Panc1 (cell line): Measurements from ENCODE around the gene PARS2. TPM values are rescaled to one million over a fixed set of nuclear protein-coding genes. Genes with fewer than 3 reads are reported as not detected.

Source experiments
- ATAC-seq: fragments of 200-7000 bp; cut with Tn5 transposase; 2 replicates; pipeline ENCODE4 v1.9.1; 2020; ENCODE audit warnings: mild to moderate bottlenecking, moderate library complexity
- BruUV-seq: library from RNA; stranded (reverse); fragments of 400-500 nt; replicated peaks from 2 replicates; lab custom pipeline; 2021; lab: Mats Ljungman, UMichigan
- CTCF ChIA-PET: fragments of 300-600 bp; sonication (Branson Sonifier 250); formaldehyde crosslinking; loops from one replicate; lab custom pipeline; 2022; ENCODE audit warnings: antibody characterized with exemption; lab: Charles Lee
- POLR2A ChIA-PET: fragments of 300-600 bp; sonication (Branson Sonifier 250); formaldehyde crosslinking; loops from one replicate; lab custom pipeline; 2022; ENCODE audit warnings: antibody characterized with exemption; lab: Charles Lee
- DNase-seq: peaks from one replicate; pipeline ENCODE4 v3.0.0-alpha.2; 2010; ENCODE audit warnings: low read depth, low spot score
- H3K27ac ChIP-seq: 2 replicates; pipeline ENCODE4 v1.5.1; 2011; ENCODE audit warnings: mild to moderate bottlenecking, low read length, inconsistent platforms
- H3K27me3 ChIP-seq: fragments of 200-500 bp; sonication (Bioruptor generic); 2 replicates; pipeline ENCODE4 v1.6.0; 2014; ENCODE audit warnings: low read length, inconsistent platforms; ENCODE audit not compliant: control insufficient read depth, insufficient read depth
- H3K36me3 ChIP-seq: fragments of 200-500 bp; sonication (Bioruptor generic); 2 replicates; pipeline ENCODE4 v1.5.1; 2014; ENCODE audit warnings: inconsistent platforms, mild to moderate bottlenecking, low read length, moderate library complexity; ENCODE audit not compliant: control insufficient read depth, insufficient read depth
- H3K4me1 ChIP-seq: 2 replicates; pipeline ENCODE4 v1.5.1; 2011; ENCODE audit warnings: inconsistent platforms, mild to moderate bottlenecking, low read length, moderate library complexity; ENCODE audit not compliant: control insufficient read depth, insufficient read depth
- H3K4me3 ChIP-seq, 2 experiments: 2 replicates each; pipeline ENCODE4 v1.5.1; 2011 to 2012; ENCODE audit warnings: low read depth in 2 of 2, low read length in 2 of 2, mild to moderate bottlenecking in 2 of 2, inconsistent platforms in 1 of 2, moderate library complexity in 1 of 2
- H3K9me3 ChIP-seq: fragments of 200-500 bp; sonication (Bioruptor generic); 2 replicates; pipeline ENCODE4 v1.5.1; 2014; ENCODE audit warnings: low read depth, mild to moderate bottlenecking, inconsistent platforms, low read length, moderate library complexity; ENCODE audit not compliant: control insufficient read depth, insufficient read depth
- CTCF ChIP-seq: fragments of 450-650 bp; IDR thresholded peaks from 2 replicates; pipeline ENCODE4 v1.5.1; 2017; ENCODE audit warnings: mild to moderate bottlenecking
- POLR2AphosphoS5 ChIP-seq: IDR thresholded peaks from 2 replicates; pipeline ENCODE4 v1.6.1; 2012; ENCODE audit warnings: mild to moderate bottlenecking, low read depth, low read length, moderate library complexity
- REST ChIP-seq, 2 experiments: IDR thresholded peaks; 2 replicates each; pipeline ENCODE4 v1.6.1; 2011 to 2012; ENCODE audit warnings: low read depth in 2 of 2, control low read depth in 1 of 2, low read length in 1 of 2, mild to moderate bottlenecking in 1 of 2, moderate library complexity in 1 of 2; ENCODE audit not compliant: insufficient read depth in 1 of 2
- SIN3A ChIP-seq: IDR thresholded peaks from 2 replicates; pipeline ENCODE4 v1.6.1; 2012; ENCODE audit warnings: low read depth, mild to moderate bottlenecking, low read length, moderate library complexity, borderline replicate concordance; ENCODE audit not compliant: insufficient read depth
- TCF7L2 ChIP-seq: IDR thresholded peaks from 2 replicates; pipeline ENCODE4 v1.6.1; 2011; ENCODE audit warnings: mild to moderate bottlenecking, low read depth, low read length, inconsistent platforms
- in situ Hi-C: cut with HindIII; loops from 2 replicates; pipeline ENCODE4 v1.10.0; 2016; ENCODE audit warnings: low sequenced_read_pairs, low pct_unique_long_range_greater_than_20kb
- intact Hi-C: fragments of 100-400 bp; cut with micrococcal nuclease; formaldehyde crosslinking; loops from one replicate; pipeline ENCODE4 v1.10.0; 2022; ENCODE audit not compliant: unreplicated experiment
- total RNA-seq: library from RNA; stranded (reverse); gene quantifications from one replicate; pipeline ENCODE4 v1.2.1, GENCODE V29; 2021; ENCODE audit not compliant: unreplicated experiment

Gene PARS2
- total RNA-seq, 1 experiment from 2014 or later, result 4.4 TPM

- ChIA-PET CTCF (interaction anchor here (0.6 kb wide), 1 partner anchor 97 kb away, joined by 6 read pairs; no protein-coding TSS in a partner anchor), POLR2A (no interaction called here)
- DNase-seq (no peak), ATAC-seq (no peak)
- Histone ChIP-seq H3K4me1 (no peaks in the 10 kb centered on the region), H3K27me3 (no peaks in the 10 kb centered on the region; the same call in 1 of the 2 replicates), H3K27ac (no peak overlapping the region), H3K9me3 (no peaks in the 10 kb centered on the region), H3K36me3 (no peaks in the 10 kb centered on the region), H3K4me3 (no peak overlapping the region)
- in situ Hi-C loops, result no loop called here
- BruUV-seq, result no TSS peak
- intact Hi-C loops, result loop anchor here (5.0 kb wide), 1 partner anchor 315 kb away; no protein-coding TSS in a partner anchor
- TF ChIP-seq POLR2AphosphoS5, result no peak
- TF ChIP-seq CTCF, result no peak
- TF ChIP-seq SIN3A, result no peak
- TF ChIP-seq TCF7L2, result no peak
- no peak for TF ChIP-seq REST (IDR thresholded peaks at IDR 0.05; ENCODE audit: insufficient read depth in 1 of 2, low read depth in 2 of 2, low read length in 1 of 2)
Observed at GRCh38 chr1:54811739-54812655, 47.7 kb upstream of the PARS2 start.

GRCh38 chr1:54811066-54811465 is 46.7 kb upstream of the PARS2 start:
- Histone ChIP-seq H3K36me3 (no peaks in the 10 kb centered on the region), H3K27ac (no peak overlapping the region), H3K27me3 (no peaks in the 10 kb centered on the region; the same call in 1 of the 2 replicates), H3K9me3 (no peaks in the 10 kb centered on the region), H3K4me1 (no peaks in the 10 kb centered on the region), H3K4me3 (no peak overlapping the region)
- no peak for TF ChIP-seq CTCF
- no peak for TF ChIP-seq POLR2AphosphoS5
- no peak for TF ChIP-seq TCF7L2
- no peak for TF ChIP-seq REST (IDR thresholded peaks at IDR 0.05; ENCODE audit: insufficient read depth in 1 of 2, low read depth in 2 of 2, low read length in 1 of 2)
- no peak for TF ChIP-seq SIN3A
- DNase-seq (no peak), ATAC-seq (no peak)
- ChIA-PET POLR2A (no interaction called here), CTCF (no interaction called here)
- no TSS peak for BruUV-seq
- in situ Hi-C loops, result no loop called here
- intact Hi-C loops, result loop anchor here (5.0 kb wide), 1 partner anchor 314 kb away; no protein-coding TSS in a partner anchor
